ENCODE data around the gene SEPTIN14. TPM values are rescaled to one million over a fixed set of nuclear protein-coding genes. Genes with fewer than 3 reads are reported as not detected.

Gene SEPTIN14
- total RNA-seq, 1 experiment from 2014 or later = not detected

DNA sequence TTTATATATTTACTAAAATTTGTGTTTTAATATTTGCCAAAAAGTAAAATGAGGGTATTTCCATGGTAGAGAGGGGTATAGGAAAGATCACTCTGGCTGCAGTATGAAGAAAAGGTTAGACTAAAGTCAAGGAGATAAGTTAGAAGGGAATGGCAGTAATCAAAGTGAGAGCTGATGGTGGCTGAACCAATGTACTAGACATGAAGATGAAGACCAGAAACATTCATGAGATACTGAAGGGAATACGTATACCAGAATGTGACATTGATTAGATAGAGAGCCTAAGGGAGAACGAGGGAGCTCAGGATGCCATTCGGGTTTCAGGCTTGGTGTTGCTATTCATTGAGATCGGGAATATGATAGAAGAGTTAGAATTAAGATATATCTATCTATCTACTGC, 32.5 kb upstream of the SEPTIN14 start:
- no peak for DNase-seq
- Histone ChIP-seq H2BK15ac (ENCODE audit: low read depth, low read length) (no peak overlapping the region), H2AFZ (ENCODE audit: low read length) (no peak overlapping the region), H2BK20ac (ENCODE audit: low read depth, low read length, poor library complexity, severe bottlenecking) (no peak overlapping the region), H3K79me2 (ENCODE audit: insufficient read depth, low read length) (no peaks in the 10 kb centered on the region), H4K8ac (replicated peaks; ENCODE audit: insufficient read length, low read depth, low read length) (no peak overlapping the region), H4K91ac (ENCODE audit: insufficient read length, low read depth, low read length) (no peak overlapping the region), H3K23ac (ENCODE audit: insufficient read length, low read depth, low read length) (no peak overlapping the region), H3K9me3 (ENCODE audit: control insufficient read depth, low read depth, low read length) (no peaks in the 10 kb centered on the region), H3K18ac (ENCODE audit: insufficient read length, low read depth, low read length) (no peak overlapping the region), H2AK5ac (ENCODE audit: insufficient read length, low read length) (no peak overlapping the region), H3K4me2 (ENCODE audit: insufficient read depth, insufficient read length, low read length) (no peak overlapping the region), H3K14ac (ENCODE audit: insufficient read depth, low read length) (no peak overlapping the region), H3K79me1 (ENCODE audit: insufficient read depth, low read depth, low read length, poor library complexity, severe bottlenecking) (no peaks in the 10 kb centered on the region), H3K27ac (ENCODE audit: insufficient read length, low read depth, low read length) (no peak overlapping the region), H3K9ac (ENCODE audit: extremely low read depth, insufficient read length, low read length) (no peak overlapping the region), H3K56ac (ENCODE audit: insufficient read length, low read depth, low read length) (no peak overlapping the region), H3T11ph (ENCODE audit: low read length) (no peak overlapping the region), H2BK120ac (ENCODE audit: low read depth, low read length, poor library complexity, severe bottlenecking) (no peak overlapping the region), H2BK5ac (ENCODE audit: insufficient read length, low read length) (no peak overlapping the region), H3K23me2 (ENCODE audit: insufficient read length, low read depth, low read length, poor library complexity, severe bottlenecking) (no peaks in the 10 kb centered on the region), H2BK12ac (ENCODE audit: insufficient read length, low read depth, low read length) (no peak overlapping the region), H3K4ac (ENCODE audit: low read depth, low read length) (no peak overlapping the region), H4K20me1 (ENCODE audit: control insufficient read depth, insufficient read depth, insufficient read length) (no peaks in the 10 kb centered on the region), H3K27me3 (ENCODE audit: insufficient read depth, low read length) (no peaks in the 10 kb centered on the region), H4K5ac (ENCODE audit: insufficient read length, low read depth, low read length) (no peak overlapping the region), H3K4me1 (ENCODE audit: insufficient read depth, low read length) (no peaks in the 10 kb centered on the region; the same call in 1 of the 2 replicates)
- WGBS (ENCODE audit: extremely low coverage, insufficient read length, low lambda C conversion rate) = no CpG with 5 or more reads among the region's 4 CpGs
- TF ChIP-seq, protein P1, sequence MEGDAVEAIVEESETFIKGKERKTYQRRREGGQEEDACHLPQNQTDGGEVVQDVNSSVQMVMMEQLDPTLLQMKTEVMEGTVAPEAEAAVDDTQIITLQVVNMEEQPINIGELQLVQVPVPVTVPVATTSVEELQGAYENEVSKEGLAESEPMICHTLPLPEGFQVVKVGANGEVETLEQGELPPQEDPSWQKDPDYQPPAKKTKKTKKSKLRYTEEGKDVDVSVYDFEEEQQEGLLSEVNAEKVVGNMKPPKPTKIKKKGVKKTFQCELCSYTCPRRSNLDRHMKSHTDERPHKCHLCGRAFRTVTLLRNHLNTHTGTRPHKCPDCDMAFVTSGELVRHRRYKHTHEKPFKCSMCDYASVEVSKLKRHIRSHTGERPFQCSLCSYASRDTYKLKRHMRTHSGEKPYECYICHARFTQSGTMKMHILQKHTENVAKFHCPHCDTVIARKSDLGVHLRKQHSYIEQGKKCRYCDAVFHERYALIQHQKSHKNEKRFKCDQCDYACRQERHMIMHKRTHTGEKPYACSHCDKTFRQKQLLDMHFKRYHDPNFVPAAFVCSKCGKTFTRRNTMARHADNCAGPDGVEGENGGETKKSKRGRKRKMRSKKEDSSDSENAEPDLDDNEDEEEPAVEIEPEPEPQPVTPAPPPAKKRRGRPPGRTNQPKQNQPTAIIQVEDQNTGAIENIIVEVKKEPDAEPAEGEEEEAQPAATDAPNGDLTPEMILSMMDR (conservative IDR thresholded peaks at IDR 0.05) = no peak
- peaks cover 11 to 19% of the 10 kb centered on the region in 2 experiments for H3K9me3 Mint-ChIP-seq
- peaks cover 4% of the 10 kb centered on the region in 2 experiments; a peak in 1 of 4 replicates for H3K4me1 Mint-ChIP-seq
- H3K36me3 Mint-ChIP-seq (ENCODE audit: insufficient read depth in 1 of 3, low read depth in 3 of 3) = peaks cover 3 to 13% (median 12%) of the 10 kb centered on the region in 3 experiments
- no peak overlapping the region for H3K27ac Mint-ChIP-seq
- no peaks in the 10 kb centered on the region for H3K27me3 Mint-ChIP-seq (ENCODE audit: low read depth)
- H3K4me3 Mint-ChIP-seq = no peak overlapping the region
